ENCODE measurements around the gene RPS25.

Gene RPS25

GRCh38 chr11:119025541-119025940, 7.4 kb upstream of the RPS25 start:
- Histone ChIP-seq H3K4me1 (ENCODE audit: control insufficient read depth in 1 of 2, insufficient read depth in 1 of 2, low read depth in 1 of 2, low read length in 1 of 2) (peaks cover 12 to 16% of the 10 kb centered on the region in 2 experiments), H3K4me3 (ENCODE audit: low read depth in 1 of 2, low read length in 1 of 2) (no peak overlapping the region), H3K36me3 (peaks cover 57% of the 10 kb centered on the region), H3K27ac (no peak overlapping the region), H3K9me3 (no peaks in the 10 kb centered on the region), H3K27me3 (no peaks in the 10 kb centered on the region)
- no peak for TF ChIP-seq CTCF (IDR thresholded peaks at IDR 0.05)

GRCh38 chr11:119025099-119025473, 6.9 kb upstream of the RPS25 start:
- TF ChIP-seq CTCF (IDR thresholded peaks at IDR 0.05) = no peak
- Histone ChIP-seq H3K4me1 (ENCODE audit: control insufficient read depth in 1 of 2, insufficient read depth in 1 of 2, low read depth in 1 of 2, low read length in 1 of 2) (peaks cover 12 to 15% of the 10 kb centered on the region in 2 experiments), H3K27ac (no peak overlapping the region), H3K36me3 (peaks cover 57% of the 10 kb centered on the region), H3K9me3 (no peaks in the 10 kb centered on the region), H3K4me3 (ENCODE audit: low read depth in 1 of 2, low read length in 1 of 2) (no peak overlapping the region), H3K27me3 (no peaks in the 10 kb centered on the region)

- Histone ChIP-seq H3K4me1 (ENCODE audit: control insufficient read depth in 1 of 2, insufficient read depth in 1 of 2, low read depth in 1 of 2, low read length in 1 of 2) (peaks cover 12 to 15% of the 10 kb centered on the region in 2 experiments), H3K9me3 (no peaks in the 10 kb centered on the region), H3K27ac (no peak overlapping the region), H3K27me3 (no peaks in the 10 kb centered on the region), H3K4me3 (ENCODE audit: low read depth in 1 of 2, low read length in 1 of 2) (no peak overlapping the region), H3K36me3 (peaks cover 57% of the 10 kb centered on the region)
- no peak for TF ChIP-seq CTCF (IDR thresholded peaks at IDR 0.05)
Measured at GRCh38 chr11:119024430-119025098, 6.4 kb upstream of the RPS25 start.

- Histone ChIP-seq H3K27ac (no peak overlapping the region), H3K36me3 (peaks cover 57% of the 10 kb centered on the region), H3K4me3 (ENCODE audit: low read depth in 1 of 2, low read length in 1 of 2) (no peak overlapping the region), H3K4me1 (ENCODE audit: control insufficient read depth in 1 of 2, insufficient read depth in 1 of 2, low read depth in 1 of 2, low read length in 1 of 2) (peaks cover 13 to 15% of the 10 kb centered on the region in 2 experiments), H3K9me3 (no peaks in the 10 kb centered on the region), H3K27me3 (no peaks in the 10 kb centered on the region)
- TF ChIP-seq CTCF (IDR thresholded peaks at IDR 0.05) = no peak
Measured at GRCh38 chr11:119023741-119024140, 5.6 kb upstream of the RPS25 start.

GRCh38 chr11:119021631-119022030, 3.5 kb upstream of the RPS25 start:
- Histone ChIP-seq H3K9me3 (no peaks in the 10 kb centered on the region), H3K4me1 (ENCODE audit: control insufficient read depth in 1 of 2, insufficient read depth in 1 of 2, low read depth in 1 of 2, low read length in 1 of 2) (peaks cover 25 to 27% of the 10 kb centered on the region in 2 experiments), H3K27me3 (no peaks in the 10 kb centered on the region), H3K27ac (no peak overlapping the region), H3K4me3 (ENCODE audit: low read depth in 1 of 2, low read length in 1 of 2) (no peak overlapping the region), H3K36me3 (peaks cover 61% of the 10 kb centered on the region)
- no peak for TF ChIP-seq CTCF (IDR thresholded peaks at IDR 0.05)
